K562 (cell line): ENCODE measurements around the gene UBE2G2. TPM values are rescaled to one million over a fixed set of nuclear protein-coding genes. Genes with fewer than 3 reads are reported as not detected.

Source experiments
- ATF4 ChIP-seq: fragments of 450-650 bp; formaldehyde crosslinking; IDR thresholded peaks from 2 replicates; pipeline ENCODE4 v1.4.0; 2022; ENCODE audit warnings: mild to moderate bottlenecking, moderate library complexity
- CTCF ChIP-seq, 3 experiments: IDR thresholded peaks in 2 of 3; conservative IDR thresholded peaks in 1 of 3; 2 replicates each; pipeline ENCODE4 v1.5.1; 2011 to 2012; ENCODE audit warnings: low read length in 3 of 3, mild to moderate bottlenecking in 3 of 3, control low read depth in 2 of 3, improper control_type of control experiment in 1 of 3, inconsistent platforms in 1 of 3, low read depth in 1 of 3, mixed read lengths in 1 of 3, moderate library complexity in 1 of 3; ENCODE audit not compliant: insufficient read depth in 2 of 3
- DNMT1 ChIP-seq: fragments of 450-650 bp; IDR thresholded peaks from 2 replicates; pipeline ENCODE4 v1.6.1; 2016; ENCODE audit warnings: antibody characterized with exemption, mild to moderate bottlenecking
- E2F1 ChIP-seq: sonication (generic); formaldehyde crosslinking; IDR thresholded peaks from 2 replicates; pipeline ENCODE4 v1.8.1; 2023; ENCODE audit warnings: mild to moderate bottlenecking, missing genetic modification reagents, moderate library complexity
- ETS1 ChIP-seq: conservative IDR thresholded peaks from 2 replicates; pipeline ENCODE4 v1.6.1; 2011; ENCODE audit warnings: low read depth, mild to moderate bottlenecking, low read length; ENCODE audit not compliant: control insufficient read depth
- GABPB1 ChIP-seq: sonication (generic); formaldehyde crosslinking; IDR thresholded peaks from 2 replicates; pipeline ENCODE4 v1.8.0; 2022; ENCODE audit warnings: mild to moderate bottlenecking, missing genetic modification reagents
- JUND ChIP-seq, 2 experiments: IDR thresholded peaks; 2 replicates in 1 of 2; 3 replicates in 1 of 2; pipeline ENCODE4 v1.6.1; 2011; ENCODE audit warnings: borderline replicate concordance in 2 of 2, low read depth in 2 of 2, low read length in 2 of 2, improper control_type of control experiment in 1 of 2, missing biosample characterization in 1 of 2, missing genetic modification characterization in 1 of 2, missing genetic modification reagents in 1 of 2
- KDM2B ChIP-seq: fragments of 250-450 bp; sonication (Bioruptor Pico); IDR thresholded peaks from 2 replicates; pipeline ENCODE4 v1.8.0; 2021; ENCODE audit warnings: mild to moderate bottlenecking, moderate library complexity
- MYNN ChIP-seq, 2 experiments: sonication (generic); formaldehyde crosslinking in 1 of 2; IDR thresholded peaks; 2 replicates each; pipeline versions ENCODE4 v1.5.0 to v1.6.1; 2016 to 2020; ENCODE audit warnings: antibody characterized with exemption in 1 of 2, missing genetic modification reagents in 1 of 2
- POLR2A ChIP-seq: fragments of 450-650 bp; conservative IDR thresholded peaks from 2 replicates; pipeline ENCODE4 v1.6.1; 2016
- ZBTB7A ChIP-seq: IDR thresholded peaks from 2 replicates; pipeline ENCODE4 v1.6.1; 2011; ENCODE audit warnings: low read depth, mild to moderate bottlenecking, low read length, moderate library complexity, borderline replicate concordance; ENCODE audit not compliant: control insufficient read depth
- ZFPM2 ChIP-seq: fragments of 250-450 bp; sonication (Bioruptor Pico); IDR thresholded peaks from 2 replicates; pipeline ENCODE4 v1.5.1; 2022; ENCODE audit warnings: mild to moderate bottlenecking
- ZNF274 ChIP-seq: IDR thresholded peaks from 2 replicates; pipeline ENCODE4 v1.6.1; 2011; ENCODE audit warnings: low read depth, mild to moderate bottlenecking, low read length, moderate library complexity, borderline replicate concordance
- polyA plus RNA-seq, 8 experiments: library from polyadenylated mRNA; depleted of rRNA in 4 of 8; stranded (reverse) in 5 of 8; unstranded in 3 of 8; fragments of >200 nt; fragmentation: Nextera tagmentation in 2 of 8; fragmentation: Illumina TruSeq in 1 of 8; extraction: Ambion mirVana in 2 of 8; extraction: Trizol in 1 of 8; gene quantifications; 2 replicates each; pipeline versions ENCODE4 v1.2.1 to v1.2.3, GENCODE V29; 2011 to 2014; ENCODE audit warnings: inconsistent platforms in 1 of 8, missing spikeins in 1 of 8
- total RNA-seq, 7 experiments: library from RNA; depleted of rRNA in 6 of 7; stranded (reverse); fragments of >200 nt in 6 of 7; fragmentation: Illumina TruSeq in 2 of 7; extraction: Trizol in 2 of 7; gene quantifications; 2 replicates each; pipeline versions ENCODE4 v1.2.1 to v1.2.3, GENCODE V29; 2011 to 2021; ENCODE audit warnings: low replicate concordance in 1 of 7

Gene UBE2G2
- total and polyA plus RNA-seq, 9 of the 15 experiments (the other 6 are each of a cell fraction or from before 2014, with no cell fraction given), result 47.5 to 225 (median 140) TPM

GRCh38 chr21:44802396-44803153 is 955 bp upstream of the UBE2G2 start (continued):
- TF ChIP-seq ZBTB7A, result peak; percentile 51; the same call in 1 of the 2 replicates
- no peak for TF ChIP-seq DNMT1
- no peak for TF ChIP-seq MYNN (IDR thresholded peaks at IDR 0.05)
- 0 out of 2 replicates have a peak, but pooled peaks have one; percentile 31 for TF ChIP-seq MYNN (CRISPR knock-in tag; IDR thresholded peaks at IDR 0.05)
- peak; percentile 32 to 51 (median 42); a peak in 4 of 6 replicates for TF ChIP-seq CTCF (IDR thresholded peaks at IDR 0.05 in 2 of 3, conservative IDR thresholded peaks at IDR 0.05 in 1 of 3; ENCODE audit: insufficient read depth in 2 of 3, low read depth in 1 of 3, low read length in 3 of 3)
- TF ChIP-seq ZNF274, result no peak
- 0 out of 2 replicates have a peak, but pooled peaks have one; percentile 25 for TF ChIP-seq ETS1
- TF ChIP-seq JUND (IDR thresholded peaks at IDR 0.05; ENCODE audit: borderline replicate concordance, low read depth, low read length), result no peak
- 0 out of 3 replicates have a peak, but pooled peaks have one; percentile 28 for TF ChIP-seq JUND (tag; IDR thresholded peaks at IDR 0.05; ENCODE audit: borderline replicate concordance, low read depth, low read length)
- 0 out of 2 replicates have a peak, but pooled peaks have one; percentile 55 for TF ChIP-seq ZFPM2 (CRISPR knock-in tag)
- TF ChIP-seq KDM2B (CRISPR knock-in tag), result peak; percentile 83; the same call in 1 of the 2 replicates
- TF ChIP-seq POLR2A, result peak; percentile 27; the same call in 1 of the 2 replicates
- TF ChIP-seq ATF4 (CRISPR knock-in tag), result peak; percentile 65; the same call in 1 of the 2 replicates
- TF ChIP-seq GABPB1 (CRISPR knock-in tag), result 0 out of 2 replicates have a peak, but pooled peaks have one; percentile 31
- TF ChIP-seq E2F1 (CRISPR knock-in tag), result 0 out of 2 replicates have a peak, but pooled peaks have one; percentile 11
